GM18858 (cell line): ENCODE results near the gene PRKCA.

Source experiments
- ATAC-seq: cut with Tn5 transposase; IDR thresholded peaks from one replicate; pipeline ENCODE4 v1.9.1; 2021; ENCODE audit not compliant: unreplicated experiment

The PRKCA gene

DNA sequence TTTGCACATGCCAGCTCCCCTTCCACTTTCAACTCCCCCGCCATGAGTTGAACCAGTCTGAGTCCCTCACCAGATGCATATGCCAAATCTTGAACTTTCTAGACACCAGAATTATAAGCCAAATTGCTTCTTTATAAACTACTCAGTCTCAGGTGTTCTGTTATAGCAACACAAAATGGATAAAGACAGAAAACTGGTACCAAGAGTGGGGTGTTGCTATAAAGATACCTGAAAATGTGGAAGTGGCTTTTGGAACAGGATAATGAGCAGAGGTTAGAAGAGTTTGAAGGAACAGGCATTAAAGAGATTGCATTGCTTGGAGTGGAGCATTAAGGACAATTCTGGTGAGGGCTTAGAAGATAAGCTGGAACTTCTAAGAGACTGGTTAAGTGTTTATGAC lies 515.3 kb downstream of the PRKCA start:
- ATAC-seq, result no peak

DNA sequence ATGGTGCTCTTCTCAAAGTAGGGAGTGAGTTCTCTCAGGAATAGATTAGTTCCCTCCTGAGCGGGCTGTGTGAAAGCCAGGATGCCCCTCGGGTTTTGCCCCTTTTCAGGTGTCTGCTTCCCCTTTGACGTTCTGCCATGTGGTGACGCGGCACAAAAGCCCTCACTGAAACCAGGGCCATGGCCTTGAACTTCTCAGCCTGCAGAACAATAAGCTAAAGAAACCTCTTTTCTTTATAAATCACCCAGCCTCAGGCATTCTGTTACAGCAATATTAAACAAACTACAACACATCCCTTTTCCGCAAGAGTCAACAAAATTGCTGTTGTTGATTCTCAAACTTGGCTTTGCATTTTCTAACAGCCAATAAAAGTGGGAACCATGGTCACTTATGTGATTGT lies 517.1 kb downstream of the PRKCA start:
- ATAC-seq, result no peak

DNA sequence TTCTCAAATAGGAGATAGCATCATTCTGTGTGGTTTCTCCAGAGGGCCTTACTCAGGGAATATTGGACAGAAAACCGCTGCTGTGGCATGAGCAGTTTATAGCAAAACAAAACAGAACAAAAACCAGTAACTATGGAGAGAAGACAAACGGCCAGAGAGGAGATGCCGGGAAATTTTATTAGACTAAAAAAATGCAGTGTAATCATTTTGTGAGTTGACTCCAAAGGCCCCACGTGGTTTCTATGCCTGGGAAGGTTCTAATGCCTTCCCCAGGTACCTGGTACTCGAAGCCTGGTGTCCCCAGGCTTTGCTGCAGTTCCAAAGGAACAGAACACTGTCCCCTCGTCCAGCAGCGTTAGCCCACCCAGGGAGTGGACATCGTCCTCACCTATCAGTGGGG lies 519.6 kb downstream of the PRKCA start:
- no peak for ATAC-seq

DNA sequence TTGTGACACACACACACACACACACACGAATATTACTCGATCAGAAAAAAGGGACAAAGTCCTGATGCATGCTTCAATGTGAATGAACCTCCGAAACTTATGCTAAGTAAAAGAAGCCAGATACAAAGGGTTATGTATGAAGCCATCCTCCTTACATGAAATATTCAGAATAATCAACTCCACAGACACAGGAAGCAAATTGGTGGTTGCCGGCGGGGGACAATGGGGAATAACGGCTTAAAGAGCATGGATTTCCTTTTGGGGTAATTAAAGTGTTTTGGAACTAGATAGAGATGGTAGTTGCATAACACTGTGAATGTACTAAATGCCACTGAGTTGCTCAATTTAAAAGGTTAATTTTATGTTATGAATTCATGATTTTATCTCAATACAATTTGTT lies 524.4 kb downstream of the PRKCA start:
- ATAC-seq, result no peak

DNA sequence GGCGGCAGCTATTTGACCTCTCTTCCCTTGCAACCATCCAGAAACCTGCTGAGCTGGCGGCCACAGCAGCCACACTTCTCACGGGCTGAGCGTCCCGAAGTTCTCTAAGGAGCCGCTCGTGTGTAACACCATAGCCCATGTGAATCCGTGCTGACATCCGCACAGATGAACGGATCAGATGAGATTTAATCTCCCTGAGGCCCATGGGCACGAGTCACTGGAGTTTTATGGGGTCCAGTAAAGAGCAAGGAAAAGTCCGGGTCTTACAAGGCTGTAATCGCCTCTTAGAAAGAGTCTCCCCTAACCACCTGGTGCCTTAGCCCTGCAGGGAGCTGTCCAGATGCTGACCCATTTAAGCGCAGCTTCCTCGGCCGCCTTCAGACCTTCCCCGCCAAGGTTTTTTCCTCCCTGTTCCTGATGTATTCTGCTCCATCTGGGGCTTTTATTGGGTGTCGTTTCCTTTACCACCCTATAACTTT lies 527.0 kb downstream of the PRKCA start:
- ATAC-seq, result no peak

DNA sequence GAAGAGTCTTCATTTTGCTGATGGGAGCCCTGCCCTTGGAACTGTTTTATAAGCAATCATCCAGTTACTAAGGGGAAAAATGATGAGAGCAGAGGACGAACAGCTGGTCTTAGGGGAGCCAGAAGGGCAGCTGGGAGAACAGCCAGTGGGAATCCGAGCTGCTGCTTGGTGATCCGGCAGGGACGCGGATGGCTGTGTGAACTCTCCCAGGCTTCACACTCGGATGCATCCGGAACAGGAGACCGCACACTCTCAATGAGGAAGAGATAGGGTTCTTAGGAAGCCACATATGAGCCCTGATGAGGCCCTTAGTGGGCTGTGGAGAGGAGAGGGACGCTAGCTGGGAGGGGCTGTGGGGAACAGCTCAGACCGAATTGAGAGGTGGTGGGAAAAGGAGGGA lies 527.5 kb downstream of the PRKCA start:
- no peak for ATAC-seq

DNA sequence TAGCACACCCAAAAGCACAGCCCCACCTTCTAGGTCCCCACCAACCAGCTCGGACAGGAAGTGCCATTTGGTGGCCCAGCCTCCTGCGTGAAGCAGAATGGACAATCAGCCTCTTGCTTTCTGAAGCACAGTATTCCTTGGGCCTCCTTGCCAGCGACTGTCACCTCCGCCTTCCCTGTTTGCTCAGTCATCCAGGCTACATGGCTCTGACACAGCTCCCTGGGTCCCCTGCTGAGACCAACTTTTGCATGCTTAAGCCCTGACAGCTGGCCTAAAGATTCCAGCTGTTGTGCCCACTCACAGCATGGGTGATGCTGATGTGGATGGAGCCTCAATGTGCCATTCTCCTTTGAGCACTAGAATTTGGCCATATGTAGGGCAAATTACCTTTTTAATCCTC lies 528.0 kb downstream of the PRKCA start:
- no peak for ATAC-seq

DNA sequence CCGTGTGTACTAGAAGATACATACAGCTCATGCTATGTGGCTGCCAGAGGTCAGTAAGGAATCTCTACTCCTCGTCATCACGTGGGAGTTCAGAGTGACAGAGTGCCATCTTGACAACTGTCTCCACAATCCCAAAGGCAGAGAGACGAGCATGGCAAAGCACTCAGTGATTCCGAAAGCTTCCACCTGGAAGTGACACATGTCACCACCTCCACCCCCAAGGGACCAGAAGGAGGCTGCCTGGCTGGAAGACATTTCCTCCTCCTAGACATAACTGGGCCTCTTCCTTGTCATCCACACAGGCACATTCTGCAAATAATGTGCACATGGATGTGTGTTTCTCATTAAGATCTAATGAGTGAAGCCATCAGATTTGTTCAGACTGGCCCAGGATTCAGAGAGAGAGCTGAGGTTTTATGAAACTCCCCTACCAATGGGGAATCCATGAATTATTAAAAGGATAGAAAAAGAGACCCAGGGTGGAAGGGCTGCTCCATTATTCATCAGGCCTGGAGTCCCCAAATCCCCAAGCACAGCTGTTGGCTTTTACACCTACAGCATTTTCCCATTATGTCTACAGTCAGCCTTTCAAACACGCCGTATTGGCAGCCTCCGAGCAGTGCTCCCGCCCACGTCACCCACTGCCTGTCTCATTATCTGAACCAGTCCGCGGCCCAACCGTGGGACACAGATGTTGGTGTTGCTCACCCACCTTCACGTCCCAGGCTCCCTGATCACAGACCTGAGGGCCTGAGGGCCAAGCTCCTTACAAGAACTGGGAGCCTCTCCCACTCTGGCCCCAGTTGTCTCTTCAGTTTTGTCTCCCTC lies 529.2 kb downstream of the PRKCA start:
- ATAC-seq, result no peak

DNA sequence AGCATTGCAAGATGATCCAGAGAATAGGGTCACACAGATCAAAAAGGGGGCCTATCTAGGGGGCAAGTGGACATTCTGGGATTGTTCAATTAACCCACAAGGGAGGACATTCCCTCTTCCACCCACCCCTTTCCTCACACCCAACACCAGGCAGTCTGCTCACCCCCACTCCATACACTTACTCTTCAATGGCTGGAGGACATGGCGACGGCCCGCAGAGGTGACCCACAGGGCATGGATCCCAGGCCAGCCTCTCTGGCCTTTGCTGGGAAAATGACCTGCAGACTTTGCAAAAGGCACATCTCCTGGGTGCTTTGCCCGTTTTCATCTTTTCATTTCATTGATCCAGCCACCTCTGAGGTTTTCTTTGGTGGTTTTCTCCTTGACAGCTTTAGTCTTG lies 530.8 kb downstream of the PRKCA start:
- no peak for ATAC-seq

DNA sequence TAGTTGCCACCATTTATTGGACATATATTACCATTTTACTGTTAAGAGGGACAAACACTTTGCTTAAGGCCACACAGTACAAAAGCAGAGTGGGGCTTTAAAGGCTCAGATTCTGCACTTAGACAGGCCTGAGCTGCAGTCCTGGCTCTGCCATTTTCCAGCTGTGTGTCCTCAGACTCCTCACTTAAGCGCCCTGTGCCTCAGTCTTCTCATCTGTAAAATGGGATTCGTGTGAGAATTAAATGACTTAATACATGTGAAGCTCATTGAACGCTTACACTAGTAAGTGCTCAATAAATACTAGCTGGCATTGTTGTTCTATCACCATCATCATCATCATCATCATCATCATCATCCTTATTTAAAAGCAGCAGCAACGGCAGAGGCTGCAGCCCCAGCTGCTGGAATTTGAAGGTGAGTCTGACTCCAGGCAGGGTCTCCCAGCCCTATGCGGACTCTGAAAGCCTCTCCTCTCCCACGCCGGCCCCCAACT lies 532.1 kb downstream of the PRKCA start:
- ATAC-seq, result no peak

DNA sequence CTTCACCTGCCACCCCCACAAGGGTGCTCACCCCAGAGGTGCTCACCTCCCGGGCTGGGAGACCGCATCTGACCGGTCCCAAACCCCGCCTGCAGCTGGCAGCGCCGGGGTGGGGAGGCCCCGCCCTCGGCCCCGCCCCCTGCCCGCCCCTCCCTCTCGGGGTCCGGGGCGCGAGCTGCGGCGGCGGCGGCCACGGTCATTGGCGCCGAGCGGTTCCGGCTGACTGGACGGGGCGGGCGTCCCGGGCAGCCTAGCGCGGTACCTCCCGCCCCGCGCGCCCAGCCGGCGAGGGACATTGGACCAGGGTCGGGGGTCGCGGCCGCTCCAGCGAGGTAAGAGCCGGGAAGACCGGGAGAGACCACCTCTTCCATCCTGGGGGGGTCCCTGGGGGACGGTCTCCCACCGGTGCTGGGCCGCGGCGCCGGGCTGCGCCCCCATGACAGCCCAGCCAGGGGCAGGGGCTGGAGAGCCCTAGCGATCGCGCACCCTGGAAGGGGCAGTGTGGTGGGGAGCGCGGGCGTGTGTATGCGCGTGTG lies 532.6 kb downstream of the PRKCA start, which contains the start of gene CACNG5:
TSS of gene CACNG5 (plus strand) at position 199 of the 536 bp plus-strand sequence. CDS start 42,216 bp downstream, outside the sequence.
- no peak for ATAC-seq

DNA sequence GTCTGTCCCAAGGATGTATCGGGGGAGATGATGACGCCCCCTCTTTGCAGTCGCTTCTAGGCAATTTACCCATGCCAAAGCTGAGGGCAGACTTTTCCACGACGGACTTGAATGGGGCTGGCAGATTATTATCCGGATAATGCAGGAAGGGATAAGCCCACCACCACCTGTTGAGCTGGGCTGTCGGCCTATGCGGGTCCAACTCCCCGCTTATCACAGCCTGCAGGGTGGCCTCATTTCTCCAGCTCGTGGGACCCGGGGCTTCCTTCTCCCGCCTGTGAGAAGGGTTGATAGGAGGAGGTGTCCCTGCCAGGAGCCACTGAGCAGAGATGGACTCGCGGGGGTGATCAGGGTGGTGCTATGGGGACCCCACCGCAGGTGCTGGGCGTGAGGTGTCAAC lies 533.1 kb downstream of the PRKCA start:
- no peak for ATAC-seq

DNA sequence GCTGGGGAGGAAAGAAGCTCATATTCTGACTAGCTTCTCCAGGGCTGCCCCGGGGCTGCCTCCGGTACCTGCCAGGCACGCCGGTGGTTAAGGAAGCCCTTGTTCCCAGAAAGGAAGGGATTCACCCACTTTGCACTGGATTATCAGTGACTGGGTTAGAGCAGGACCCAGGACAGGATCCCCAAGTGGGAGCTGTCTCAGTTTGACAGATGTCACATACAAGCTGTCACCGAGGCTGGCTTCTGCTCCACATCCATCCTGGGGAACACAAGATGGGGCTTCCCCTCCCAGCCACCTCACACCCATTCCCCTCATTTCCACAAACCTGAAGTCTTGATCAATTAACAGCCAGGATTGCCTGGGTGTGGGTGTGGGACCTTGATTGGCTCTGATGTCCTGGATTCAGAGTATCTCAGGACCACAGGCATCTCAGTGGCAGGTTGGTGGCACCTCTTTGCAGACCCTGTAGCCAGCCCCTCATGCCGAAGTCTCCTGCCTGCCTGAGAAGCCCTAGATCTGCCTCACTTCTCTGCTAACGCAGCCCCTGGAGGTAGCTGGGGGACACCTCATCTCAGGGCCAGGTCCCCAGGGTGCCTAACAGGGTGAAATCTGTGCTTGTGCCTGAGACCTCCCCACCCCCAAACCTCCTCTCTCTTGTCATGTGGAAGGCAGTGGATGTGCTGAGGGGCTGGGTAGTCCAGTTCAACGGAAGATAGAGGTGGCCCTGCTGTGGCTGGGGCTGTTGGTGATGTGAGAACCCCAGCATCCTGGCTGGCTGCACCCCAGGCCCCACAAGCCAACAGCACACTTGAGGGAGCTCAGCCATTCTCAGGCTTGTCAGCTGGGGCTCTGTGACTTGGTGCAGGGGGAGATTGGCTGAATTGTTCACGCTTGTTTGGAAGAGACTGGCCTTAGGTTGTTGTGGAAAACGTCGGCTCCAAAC lies 533.9 kb downstream of the PRKCA start:
- no peak for ATAC-seq

DNA sequence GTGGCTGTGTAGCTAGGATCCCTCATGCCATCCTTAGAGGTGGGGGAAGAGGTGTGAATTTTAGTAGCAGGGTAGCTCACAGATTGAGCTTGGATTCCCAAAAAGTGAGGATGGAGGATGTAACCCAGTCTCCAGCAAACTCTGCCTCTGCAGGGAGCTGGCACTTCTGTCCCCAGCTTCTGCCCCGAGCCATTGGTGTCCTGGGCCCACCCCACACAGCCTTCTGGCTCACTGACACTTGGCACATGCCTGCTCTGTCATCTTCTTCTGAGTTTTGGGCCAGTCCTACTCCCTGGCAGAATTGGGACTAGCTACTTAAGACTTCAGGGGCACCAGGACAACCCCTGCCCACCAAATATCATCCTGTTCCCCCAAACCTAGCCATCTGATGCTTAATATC lies 534.8 kb downstream of the PRKCA start:
- ATAC-seq, result no peak

DNA sequence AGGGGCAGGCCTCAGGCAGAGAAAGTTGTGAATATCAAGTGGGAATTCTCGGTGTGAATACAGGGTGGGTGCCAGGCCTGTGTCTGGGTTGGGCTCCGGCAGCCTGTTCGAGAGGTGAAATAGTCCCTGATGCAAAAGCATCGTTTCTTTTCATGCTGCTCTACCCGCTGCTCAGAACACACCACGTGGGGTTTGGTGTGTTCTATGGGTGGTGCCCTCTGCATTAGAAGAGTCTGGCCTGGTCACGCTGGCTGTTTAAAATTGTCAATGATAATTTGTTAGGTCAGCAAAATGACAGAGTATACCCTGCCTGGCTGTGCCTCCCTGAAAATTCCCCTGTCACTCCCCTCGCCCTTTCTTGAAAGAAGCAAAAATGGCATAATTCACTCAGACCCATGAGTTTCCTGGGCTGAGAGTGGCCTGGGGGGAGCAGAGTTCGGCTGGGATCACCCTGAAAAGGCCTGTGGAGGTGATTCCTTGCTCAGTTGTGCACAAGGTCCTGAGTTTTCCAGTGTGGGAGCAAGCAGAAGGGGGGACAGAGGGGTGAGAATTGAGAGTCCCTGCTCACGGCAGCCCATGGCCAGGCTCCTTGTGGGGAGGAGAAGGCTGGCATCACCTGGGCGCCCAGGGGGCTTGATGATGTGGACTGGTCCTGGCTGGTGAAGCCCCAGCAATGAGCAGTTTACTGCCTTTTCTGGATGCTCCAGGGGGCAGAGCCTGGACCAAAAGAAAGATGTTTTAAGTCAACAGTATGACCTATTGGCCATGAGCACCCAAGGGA lies 535.7 kb downstream of the PRKCA start:
- ATAC-seq, result no peak

DNA sequence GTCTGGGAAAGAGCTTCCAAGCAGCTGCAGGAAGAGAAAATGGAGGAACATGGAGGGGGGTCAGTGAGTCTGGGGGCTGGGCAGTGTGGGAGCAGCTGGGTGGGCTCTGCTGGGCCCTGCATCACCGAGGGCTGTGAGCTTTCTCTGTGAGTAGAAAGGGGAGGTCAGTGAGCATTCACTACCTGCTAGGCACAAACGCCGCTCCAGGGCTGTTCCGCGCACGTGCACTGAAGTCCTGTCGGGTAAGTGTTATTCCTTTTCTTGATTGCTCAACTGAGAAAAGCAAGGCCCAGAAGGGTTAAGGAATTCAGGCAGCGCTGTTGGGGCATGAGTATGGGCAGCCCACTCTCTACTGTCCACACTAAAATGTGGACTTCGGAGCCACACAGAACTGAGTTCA lies 537.2 kb downstream of the PRKCA start:
- ATAC-seq, result no peak

DNA sequence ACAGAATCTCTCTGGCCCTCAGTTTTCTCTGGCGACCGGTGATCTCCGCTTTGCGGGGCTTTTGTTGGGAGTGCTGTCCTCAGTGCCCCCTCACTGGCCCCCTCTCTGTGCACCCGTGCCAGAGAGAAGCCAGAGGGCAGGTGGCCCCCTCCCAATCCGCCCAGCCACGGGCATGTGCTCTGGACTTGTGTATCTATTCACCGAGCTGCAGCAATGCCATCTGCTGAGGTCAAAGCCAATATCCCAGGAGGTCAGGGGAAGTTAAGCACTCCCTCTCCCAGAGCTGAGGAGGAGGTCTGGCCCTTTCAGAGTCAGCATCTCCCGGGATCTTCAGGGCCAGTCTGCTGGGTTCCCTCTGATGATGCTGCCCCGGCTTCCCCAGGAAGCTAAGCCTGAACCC lies 537.6 kb downstream of the PRKCA start:
- ATAC-seq, result no peak

DNA sequence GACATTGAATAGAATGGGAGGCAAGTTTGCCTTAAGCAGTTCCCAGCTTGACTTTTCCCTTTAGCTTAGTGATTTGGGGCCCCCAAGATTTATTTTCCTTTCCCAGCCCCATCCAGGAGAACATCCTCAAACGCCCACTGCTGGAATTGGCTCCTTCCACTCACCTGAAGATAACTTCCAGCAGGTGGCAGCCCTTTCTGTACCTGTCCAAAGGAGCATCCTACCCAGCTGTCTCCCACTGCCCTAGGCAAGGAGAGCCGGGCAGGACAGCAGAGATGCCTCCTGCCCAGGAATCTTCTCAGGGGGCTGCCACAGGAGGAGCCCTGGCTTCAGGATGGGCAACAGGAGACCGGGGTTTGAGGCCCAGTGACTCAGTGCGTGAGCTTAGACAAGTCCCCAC lies 538.9 kb downstream of the PRKCA start:
- ATAC-seq, result no peak

DNA sequence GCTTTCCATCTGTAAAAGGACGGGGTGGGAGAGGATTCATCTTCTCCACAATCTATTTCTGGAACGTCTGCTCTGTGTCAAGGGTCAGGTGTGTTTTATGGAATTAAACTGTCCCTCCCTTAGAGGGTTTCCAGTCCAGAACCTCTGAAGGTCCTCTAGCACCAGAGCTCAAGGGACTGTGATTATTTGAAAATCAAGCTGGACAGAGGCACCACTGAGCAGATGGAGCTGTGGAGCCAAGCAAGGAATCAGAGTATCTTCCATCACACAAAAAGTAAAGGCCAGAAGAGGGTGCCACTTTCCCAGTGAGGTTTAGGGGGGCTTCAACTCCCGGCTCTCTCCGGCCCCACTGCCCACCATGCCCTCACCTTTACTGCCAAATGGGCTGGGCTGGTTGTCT lies 539.3 kb downstream of the PRKCA start:
- ATAC-seq, result no peak

DNA sequence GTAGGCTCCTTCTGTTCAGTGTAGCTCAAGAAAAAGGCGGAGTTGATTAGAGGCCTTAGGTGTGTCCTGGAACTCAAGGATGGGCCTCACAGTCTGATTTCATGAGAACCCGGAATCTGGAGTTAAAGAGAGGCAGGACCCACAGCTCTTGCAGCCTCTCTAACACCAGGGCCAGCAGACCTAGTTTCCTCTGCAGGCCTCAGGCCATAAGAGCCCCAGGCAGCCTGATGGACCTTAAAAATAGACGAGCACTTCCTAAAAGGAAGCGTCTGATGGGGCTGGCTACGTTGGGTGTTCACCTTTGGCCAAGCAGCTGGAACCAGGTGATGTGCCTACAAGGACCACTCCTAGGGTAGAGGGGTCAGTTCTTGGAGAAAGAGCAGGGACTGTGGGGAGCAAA lies 540.1 kb downstream of the PRKCA start:
- no peak for ATAC-seq

DNA sequence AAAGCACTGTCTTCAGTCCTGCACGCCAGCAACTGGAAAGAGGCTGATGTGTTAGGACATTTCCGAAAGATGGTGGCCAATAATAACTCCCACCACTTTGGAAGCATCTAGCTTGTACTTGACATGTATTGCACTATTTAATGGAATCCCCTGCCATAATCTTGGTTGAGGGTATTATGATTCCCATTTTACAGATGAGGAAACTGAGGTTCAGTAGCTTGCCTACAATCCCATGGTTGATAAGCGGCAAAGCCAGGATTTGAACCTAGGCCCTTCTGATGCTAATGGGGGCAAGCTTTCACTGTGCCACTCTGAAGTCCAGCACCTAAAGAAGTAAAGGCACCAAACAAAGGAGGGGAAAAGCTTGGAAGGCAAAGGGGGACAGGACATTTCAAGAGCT lies 540.5 kb downstream of the PRKCA start:
- ATAC-seq, result no peak
